AG10803 (cell line): ENCODE measurements around the gene DNAJB6.
A peak's percentile ranks its signal among the peaks of the same experiment; 100 is the strongest.

Experiments
- DNase-seq: peaks from one replicate; pipeline ENCODE4 v3.0.0; 2010; ENCODE audit warnings: low read depth
- H3K4me3 ChIP-seq: 2 replicates; pipeline ENCODE4 v1.5.1; 2011; ENCODE audit warnings: mild to moderate bottlenecking, low read length, control low read depth
- TF ChIP-seq, protein P1 (sequence below): conservative IDR thresholded peaks from 2 replicates; pipeline ENCODE4 v1.5.1; 2011; ENCODE audit warnings: mild to moderate bottlenecking, low read length, control low read depth, inconsistent platforms

Gene DNAJB6

DNA sequence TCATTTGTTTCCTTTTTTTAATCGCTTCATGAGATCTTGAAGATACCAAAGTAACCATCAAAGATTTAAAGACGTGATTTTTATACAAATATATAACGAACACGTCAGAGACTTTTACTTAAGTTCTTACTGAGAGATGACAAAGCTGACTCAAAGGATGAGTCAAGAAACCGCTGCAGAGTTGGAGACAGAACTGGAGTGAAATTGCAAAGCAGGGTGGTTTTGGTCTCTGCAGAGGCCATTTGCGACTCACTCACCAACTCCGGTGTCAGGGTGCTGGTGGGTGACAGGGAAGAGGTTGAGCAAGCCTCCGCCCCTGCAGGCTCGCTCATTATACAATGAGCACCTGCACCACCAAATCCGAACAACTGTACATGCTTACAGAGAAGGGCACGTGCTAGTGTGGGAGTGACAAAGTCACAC is 75.2 kb downstream of the DNAJB6 start:
- H3K4me3 ChIP-seq = no peak overlapping the region
- DNase-seq = peak; percentile 74

DNA sequence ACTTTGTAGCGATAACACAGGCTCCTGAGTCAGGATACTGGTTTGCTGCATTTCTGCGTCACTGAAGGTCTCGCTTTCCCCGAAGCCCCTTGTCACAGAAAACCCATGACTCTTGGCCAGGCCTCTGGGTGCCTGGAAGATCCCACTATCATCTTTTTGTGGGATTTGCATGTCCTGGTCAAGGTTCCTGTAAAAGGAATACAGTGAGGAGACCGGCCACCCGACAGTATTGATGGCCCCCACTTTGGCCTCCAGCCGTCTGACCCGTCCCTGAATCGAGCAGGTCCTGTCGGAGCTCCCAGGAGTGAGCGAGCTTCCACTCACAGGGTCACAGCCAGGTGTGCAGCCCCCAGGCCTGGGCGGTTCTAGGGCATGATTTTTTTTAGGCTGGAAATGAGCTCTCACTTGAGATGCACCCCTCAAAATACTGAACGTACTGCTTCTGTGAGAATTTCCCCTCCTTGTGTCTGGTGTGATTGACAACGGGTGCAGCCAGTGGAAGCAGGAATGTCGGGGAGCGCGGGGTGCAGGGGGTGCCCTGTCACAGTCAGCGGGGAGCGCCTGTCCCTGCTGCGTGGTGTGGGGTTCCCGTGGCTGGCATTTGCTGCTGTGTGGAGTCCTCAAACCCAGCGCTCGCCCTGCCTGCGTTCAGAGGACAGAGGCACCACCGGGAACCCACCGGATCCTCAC is 75.8 kb downstream of the DNAJB6 start:
- TF ChIP-seq, protein P1, sequence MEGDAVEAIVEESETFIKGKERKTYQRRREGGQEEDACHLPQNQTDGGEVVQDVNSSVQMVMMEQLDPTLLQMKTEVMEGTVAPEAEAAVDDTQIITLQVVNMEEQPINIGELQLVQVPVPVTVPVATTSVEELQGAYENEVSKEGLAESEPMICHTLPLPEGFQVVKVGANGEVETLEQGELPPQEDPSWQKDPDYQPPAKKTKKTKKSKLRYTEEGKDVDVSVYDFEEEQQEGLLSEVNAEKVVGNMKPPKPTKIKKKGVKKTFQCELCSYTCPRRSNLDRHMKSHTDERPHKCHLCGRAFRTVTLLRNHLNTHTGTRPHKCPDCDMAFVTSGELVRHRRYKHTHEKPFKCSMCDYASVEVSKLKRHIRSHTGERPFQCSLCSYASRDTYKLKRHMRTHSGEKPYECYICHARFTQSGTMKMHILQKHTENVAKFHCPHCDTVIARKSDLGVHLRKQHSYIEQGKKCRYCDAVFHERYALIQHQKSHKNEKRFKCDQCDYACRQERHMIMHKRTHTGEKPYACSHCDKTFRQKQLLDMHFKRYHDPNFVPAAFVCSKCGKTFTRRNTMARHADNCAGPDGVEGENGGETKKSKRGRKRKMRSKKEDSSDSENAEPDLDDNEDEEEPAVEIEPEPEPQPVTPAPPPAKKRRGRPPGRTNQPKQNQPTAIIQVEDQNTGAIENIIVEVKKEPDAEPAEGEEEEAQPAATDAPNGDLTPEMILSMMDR = no peak
- no peak for DNase-seq
- no peak overlapping the region for H3K4me3 ChIP-seq

More for the DNA sequence above, 75.2 kb downstream of the DNAJB6 start:
- TF ChIP-seq, protein P1 = no peak

DNA sequence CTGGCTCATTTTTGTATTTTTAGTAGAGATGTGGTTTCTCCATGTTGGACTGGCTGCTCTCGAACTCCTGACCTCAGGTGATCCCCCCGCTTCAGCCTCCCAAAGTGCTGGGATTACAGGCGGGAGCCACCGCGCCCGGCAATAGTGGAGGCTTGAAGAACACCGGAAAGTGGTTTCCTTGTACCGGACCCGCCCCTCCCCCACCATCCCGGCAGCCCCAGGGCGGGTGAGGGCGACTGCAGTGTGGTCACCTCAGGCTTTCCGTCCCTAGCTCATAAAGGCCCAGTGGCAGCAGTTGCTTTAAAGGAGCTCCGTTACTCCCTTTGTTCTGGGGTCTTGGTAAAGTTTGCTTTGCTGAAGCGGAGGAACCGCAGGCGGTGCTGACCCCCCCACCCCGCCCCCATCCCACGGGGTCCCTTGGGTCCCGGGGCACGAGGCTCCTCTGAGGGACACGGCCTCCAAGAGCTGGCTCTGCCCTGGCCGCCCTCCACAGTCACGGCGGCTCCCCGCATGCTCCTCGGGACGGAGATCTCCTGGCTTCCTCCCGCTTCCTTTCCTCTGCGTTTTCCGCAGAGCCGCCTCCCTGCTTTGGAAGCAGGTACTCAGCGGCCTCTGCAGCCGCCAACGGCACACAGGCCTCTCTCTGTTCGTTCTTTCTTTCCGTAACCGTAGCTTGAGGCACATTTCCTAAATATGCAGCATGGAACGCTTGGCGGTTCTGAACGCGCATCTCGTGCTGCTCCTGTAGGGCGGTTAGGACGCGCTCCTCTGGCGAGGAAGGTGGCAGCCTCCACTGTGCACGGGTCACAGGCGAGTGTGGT is 77.3 kb downstream of the DNAJB6 start:
- DNase-seq = no peak
- no peak overlapping the region for H3K4me3 ChIP-seq
- TF ChIP-seq, protein P1 = no peak

DNA sequence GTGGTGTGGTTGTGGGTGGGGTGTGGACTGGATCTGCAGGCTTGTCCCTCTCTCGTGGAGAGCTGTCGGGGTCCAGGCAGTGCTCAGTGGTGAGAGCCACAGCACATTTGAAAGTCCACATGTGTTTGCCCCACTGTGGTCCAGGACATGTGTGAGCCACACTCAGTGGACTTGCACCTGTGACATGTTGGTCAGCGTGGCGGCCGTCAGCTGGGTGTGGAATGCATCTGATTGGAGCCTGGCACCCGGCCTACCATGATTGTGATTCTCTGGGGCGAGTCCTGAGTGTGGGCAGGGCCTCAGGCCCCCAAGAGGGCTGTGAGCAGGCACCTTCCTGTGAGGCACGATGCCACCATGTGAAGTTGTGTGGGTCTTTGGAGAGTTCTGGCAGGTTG is 77.9 kb downstream of the DNAJB6 start:
- no peak for DNase-seq
- TF ChIP-seq, protein P1 = no peak
- no peak overlapping the region for H3K4me3 ChIP-seq

DNA sequence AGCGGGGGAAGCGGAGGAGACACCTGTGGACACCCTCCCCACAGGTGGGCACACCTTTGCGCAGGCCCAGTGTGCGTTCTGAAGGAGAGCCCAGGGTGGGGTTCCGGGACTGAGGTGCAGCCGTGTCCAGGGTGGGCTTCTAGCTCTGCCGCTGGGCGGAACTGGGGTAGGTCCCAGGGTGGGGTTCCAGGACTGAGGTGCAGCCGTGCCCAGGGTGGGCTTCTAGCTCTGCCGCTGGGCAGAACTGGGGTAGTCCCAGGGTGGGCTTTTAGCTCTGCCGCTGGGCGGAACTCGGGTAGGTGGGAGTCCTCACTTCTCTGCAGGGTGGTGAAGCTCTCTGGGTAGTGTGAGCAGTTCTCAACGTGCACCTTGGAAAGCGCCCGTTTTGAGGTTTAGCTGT is 78.7 kb downstream of the DNAJB6 start:
- DNase-seq = no peak
- no peak overlapping the region for H3K4me3 ChIP-seq
- TF ChIP-seq, protein P1 = no peak

DNA sequence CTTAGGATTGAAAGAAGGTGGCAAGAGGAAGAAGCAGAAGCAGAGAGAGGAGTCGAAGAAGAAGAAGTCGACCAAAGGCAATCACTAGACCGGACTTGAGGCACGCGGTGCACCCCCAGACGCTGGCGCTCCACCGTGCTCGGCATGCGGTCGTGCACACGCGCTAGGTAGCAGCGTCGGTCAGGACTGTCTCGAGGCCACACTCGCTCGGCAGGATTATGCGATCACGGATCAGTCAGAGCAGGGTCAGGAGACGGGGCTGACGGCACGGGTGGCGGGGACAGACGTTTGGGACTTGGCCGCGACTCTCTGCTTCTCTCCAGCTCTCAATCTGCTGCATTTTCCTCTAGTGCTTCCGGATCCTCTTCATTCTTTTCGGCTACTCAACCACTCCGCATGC is 79.2 kb downstream of the DNAJB6 start:
- DNase-seq = no peak
- TF ChIP-seq, protein P1 = no peak
- H3K4me3 ChIP-seq = no peak overlapping the region
